Measurements from ENCODE around the gene GAB2.

GRCh38 chr11:78310500-78310909 lies 107.1 kb downstream of the GAB2 start:
- no peak for TF ChIP-seq CTCF (IDR thresholded peaks at IDR 0.05)
- TF ChIP-seq EZH2 (IDR thresholded peaks at IDR 0.05; ENCODE audit: borderline replicate concordance, insufficient read depth, low read depth, low read length, poor library complexity, severe bottlenecking), result no peak
